Adrenal gland (tissue), 5 donors: ENCODE results near the gene GP1BA.

Source experiments
- CTCF ChIP-seq, 6 experiments: fragments of 450-650 bp in 4 of 6; fragments of 200-600 bp in 2 of 6; sonication (generic) in 1 of 6; IDR thresholded peaks; 1 replicate in 5 of 6; 2 replicates in 1 of 6; pipeline versions ENCODE4 v1.5.1 to v1.8.0; 2016 to 2021; ENCODE audit warnings: antibody characterized with exemption in 6 of 6, mild to moderate bottlenecking in 2 of 6, moderate library complexity in 1 of 6
- POLR2A ChIP-seq, 2 donors: fragments of 450-650 bp; IDR thresholded peaks; one replicate each; pipeline ENCODE4 v1.6.1; 2017; ENCODE audit warnings: antibody characterized with exemption in 2 of 2, mild to moderate bottlenecking in 2 of 2, moderate library complexity in 1 of 2
- donor health status: DM: no; HTN: no; CAD: no.

GRCh38 chr17:4950075-4950745 is 18.1 kb downstream of the GP1BA start:
- TF ChIP-seq CTCF (IDR thresholded peaks at IDR 0.05), result no peak
- TF ChIP-seq POLR2A (IDR thresholded peaks at IDR 0.05), result peak; percentile 22 to 39
